Liver (tissue), 9 donors: ENCODE results near the gene NEDD4. TPM values are rescaled to one million over a fixed set of nuclear protein-coding genes. Genes with fewer than 3 reads are reported as not detected.

Source experiments
- DNase-seq: peaks from one replicate; pipeline ENCODE4 v3.0.0-alpha.2; 2017; ENCODE audit warnings: low spot score
- H3K27ac ChIP-seq, 2 donors: one replicate each; pipeline ENCODE4 v1.7.0; 2013; ENCODE audit warnings: inconsistent platforms in 2 of 2, low read length in 2 of 2, control low read depth in 1 of 2, low read depth in 1 of 2, mild to moderate bottlenecking in 1 of 2
- H3K27me3 ChIP-seq, 4 donors: one replicate each; pipeline versions ENCODE4 v1.6.1 to v1.7.0; 2013; ENCODE audit warnings: low read length in 3 of 4, inconsistent platforms in 1 of 4, mild to moderate bottlenecking in 1 of 4, moderate library complexity in 1 of 4; ENCODE audit not compliant: control insufficient read depth in 4 of 4, insufficient read depth in 4 of 4
- H3K36me3 ChIP-seq, 4 donors: one replicate each; pipeline versions ENCODE4 v1.6.1 to v1.7.0; 2013; ENCODE audit warnings: low read length in 3 of 4, mild to moderate bottlenecking in 3 of 4, low read depth in 1 of 4, moderate library complexity in 1 of 4; ENCODE audit not compliant: control insufficient read depth in 4 of 4, insufficient read depth in 3 of 4
- H3K4me1 ChIP-seq, 4 donors: one replicate each; pipeline versions ENCODE4 v1.6.1 to v1.7.0; 2013; ENCODE audit warnings: low read length in 3 of 4, mild to moderate bottlenecking in 3 of 4, moderate library complexity in 1 of 4; ENCODE audit not compliant: control insufficient read depth in 4 of 4, insufficient read depth in 4 of 4
- H3K4me3 ChIP-seq, 3 donors: one replicate each; pipeline versions ENCODE4 v1.6.1 to v1.7.0; 2013; ENCODE audit warnings: low read length in 3 of 3, control low read depth in 1 of 3, low read depth in 1 of 3, mild to moderate bottlenecking in 1 of 3
- H3K9ac ChIP-seq, 2 donors: one replicate each; pipeline ENCODE4 v1.7.0; 2013; ENCODE audit warnings: low read length in 2 of 2, mild to moderate bottlenecking in 2 of 2, moderate library complexity in 2 of 2, control low read depth in 1 of 2, low read depth in 1 of 2
- H3K9me3 ChIP-seq, 4 donors: one replicate each; pipeline versions ENCODE4 v1.6.1 to v1.7.0; 2013; ENCODE audit warnings: low read length in 3 of 4; ENCODE audit not compliant: control insufficient read depth in 4 of 4
- ATF3 ChIP-seq: IDR thresholded peaks from 2 replicates; pipeline ENCODE4 v1.6.1; 2016; ENCODE audit warnings: antibody characterized with exemption
- CTCF ChIP-seq: fragments of 150-350 bp; IDR thresholded peaks from 2 replicates; pipeline ENCODE4 v1.5.1; 2017; ENCODE audit warnings: improper control_type of control experiment, low read depth, low read length; ENCODE audit not compliant: missing input control
- EGR1 ChIP-seq, 2 donors: IDR thresholded peaks; 2 replicates each; pipeline ENCODE4 v1.6.1; 2016 to 2018; ENCODE audit warnings: antibody characterized with exemption in 2 of 2, low read depth in 2 of 2
- FOXA1 ChIP-seq: IDR thresholded peaks from 2 replicates; pipeline ENCODE4 v1.6.1; 2016; ENCODE audit warnings: antibody characterized with exemption
- FOXA2 ChIP-seq: IDR thresholded peaks from 2 replicates; pipeline ENCODE4 v1.6.1; 2016; ENCODE audit warnings: antibody characterized with exemption
- GABPA ChIP-seq, 2 donors: IDR thresholded peaks in 1 of 2; conservative IDR thresholded peaks in 1 of 2; 2 replicates each; pipeline ENCODE4 v1.6.1; 2016; ENCODE audit warnings: antibody characterized with exemption in 2 of 2, mild to moderate bottlenecking in 1 of 2, moderate library complexity in 1 of 2
- HNF4A ChIP-seq, 2 donors: conservative IDR thresholded peaks; 2 replicates each; pipeline ENCODE4 v1.6.1; 2016; ENCODE audit warnings: antibody characterized with exemption in 2 of 2, mild to moderate bottlenecking in 2 of 2
- HNF4G ChIP-seq: IDR thresholded peaks from 2 replicates; pipeline ENCODE4 v1.6.1; 2016; ENCODE audit warnings: antibody characterized with exemption
- JUND ChIP-seq, 2 donors: IDR thresholded peaks; 2 replicates each; pipeline ENCODE4 v1.6.1; 2016; ENCODE audit warnings: antibody characterized with exemption in 2 of 2
- MAX ChIP-seq: IDR thresholded peaks from 2 replicates; pipeline ENCODE4 v1.6.1; 2016; ENCODE audit warnings: antibody characterized with exemption
- NR2F2 ChIP-seq: IDR thresholded peaks from 2 replicates; pipeline ENCODE4 v1.6.1; 2016; ENCODE audit warnings: antibody characterized with exemption
- RAD21 ChIP-seq, 2 donors: IDR thresholded peaks; 2 replicates each; pipeline ENCODE4 v1.6.1; 2016; ENCODE audit warnings: antibody characterized with exemption in 2 of 2, mild to moderate bottlenecking in 2 of 2
- REST ChIP-seq: IDR thresholded peaks from 2 replicates; pipeline ENCODE4 v1.6.1; 2016; ENCODE audit warnings: antibody characterized with exemption, mild to moderate bottlenecking
- RXRA ChIP-seq, 2 donors: IDR thresholded peaks; 2 replicates each; pipeline ENCODE4 v1.6.1; 2017 to 2018; ENCODE audit warnings: antibody characterized with exemption in 2 of 2, mild to moderate bottlenecking in 1 of 2
- SP1 ChIP-seq: IDR thresholded peaks from 2 replicates; pipeline ENCODE4 v1.6.1; 2018; ENCODE audit warnings: antibody characterized with exemption, mild to moderate bottlenecking
- TAF1 ChIP-seq: conservative IDR thresholded peaks from 2 replicates; pipeline ENCODE4 v1.6.1; 2016; ENCODE audit warnings: antibody characterized with exemption, mild to moderate bottlenecking
- YY1 ChIP-seq: IDR thresholded peaks from 2 replicates; pipeline ENCODE4 v1.6.1; 2016; ENCODE audit warnings: antibody characterized with exemption, mild to moderate bottlenecking
- ZBTB33 ChIP-seq: IDR thresholded peaks from 2 replicates; pipeline ENCODE4 v1.6.1; 2016; ENCODE audit warnings: antibody characterized with exemption
- WGBS: extraction: QIAGEN DNeasy Blood & Tissue Kit; methylation state at CpG from one replicate; pipeline ENCODE4 v1.1.7; 2013; 5-methylcytosine and 5-hydroxymethylcytosine counted together
- polyA plus RNA-seq, 2 donors: library from polyadenylated mRNA; stranded (reverse) in 1 of 2; unstranded in 1 of 2; fragments of 200-250 nt in 1 of 2; fragments of >200 nt in 1 of 2; fragmentation: Nextera tagmentation in 1 of 2; extraction: Ambion mirVana in 1 of 2; gene quantifications; one replicate each; pipeline versions ENCODE4 v1.2.1 to v1.2.3, GENCODE V29; 2013 to 2015
- total RNA-seq, 2 donors: library from RNA; depleted of rRNA; stranded (reverse); fragments of >200 nt; gene quantifications; one replicate each; pipeline ENCODE4 v1.2.3, GENCODE V29; 2014
- donor health status: healthy.
- donor health status: healthy.
- donor health status: healthy.
- donor health status: healthy.
- donor health status: healthy.

NEDD4 gene
- total and polyA plus RNA-seq, 4 donors: 9.1 to 17.5 (median 12.4) TPM

- TF ChIP-seq ZBTB33 (no peak), RXRA (IDR thresholded peaks at IDR 0.05) (no peak), SP1 (no peak), EGR1 (IDR thresholded peaks at IDR 0.05; ENCODE audit: low read depth in 2 of 2) (no peak), MAX (no peak), HNF4A (conservative IDR thresholded peaks at IDR 0.05) (no peak), GABPA (IDR thresholded peaks at IDR 0.05 in 1 of 2, conservative IDR thresholded peaks at IDR 0.05 in 1 of 2) (no peak), YY1 (no peak), NR2F2 (no peak)
These were observed 80.4 kb downstream of the NEDD4 start (continued) for GRCh38 chr15:55912982-55913381.

- Histone ChIP-seq H3K27ac (no peak overlapping the region), H3K9ac (no peak overlapping the region), H3K27me3 (no peaks in the 10 kb centered on the region), H3K4me1 (no peaks in the 10 kb centered on the region), H3K36me3 (peaks cover 0 to 2% (median 0%) of the 10 kb centered on the region in 4 donors), H3K4me3 (no peak overlapping the region), H3K9me3 (no peaks in the 10 kb centered on the region)
- DNase-seq: no peak
- TF ChIP-seq RXRA (IDR thresholded peaks at IDR 0.05) (no peak), RAD21 (IDR thresholded peaks at IDR 0.05) (no peak), TAF1 (no peak), FOXA2 (no peak), NR2F2 (no peak), YY1 (no peak), ATF3 (no peak), HNF4G (no peak), HNF4A (conservative IDR thresholded peaks at IDR 0.05) (no peak), EGR1 (IDR thresholded peaks at IDR 0.05; ENCODE audit: low read depth in 2 of 2) (no peak), REST (no peak), GABPA (IDR thresholded peaks at IDR 0.05 in 1 of 2, conservative IDR thresholded peaks at IDR 0.05 in 1 of 2) (no peak), FOXA1 (no peak), CTCF (no peak), SP1 (no peak), JUND (IDR thresholded peaks at IDR 0.05) (no peak), MAX (no peak), ZBTB33 (no peak)
- 92% methylated on average over 9 of the region's 9 CpGs for WGBS
These were observed 84.2 kb downstream of the NEDD4 start for GRCh38 chr15:55909036-55909811.
